ENCODE data around the gene ENAH.

Gene ENAH

DNA sequence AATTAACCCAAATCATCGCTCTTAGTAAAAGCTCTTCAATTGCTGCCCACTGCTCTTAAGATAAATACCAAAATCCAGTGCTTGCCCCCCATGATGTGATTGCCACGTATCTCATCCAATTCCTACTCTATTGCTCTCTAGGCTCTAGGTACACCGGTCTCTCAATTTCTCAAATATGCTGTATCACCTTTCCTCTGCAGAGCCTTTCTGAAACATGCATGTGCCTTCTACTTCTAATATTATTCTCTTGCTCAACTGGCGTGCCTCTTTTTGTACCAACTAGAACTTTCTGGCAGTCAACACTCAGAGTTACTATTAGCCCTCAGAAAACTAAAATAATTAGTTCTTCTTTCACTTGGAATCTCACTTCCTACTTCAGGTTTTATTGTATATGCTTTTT is 113.3 kb downstream of the ENAH start:
- Histone ChIP-seq H3K27ac (no peak overlapping the region), H3K4me3 (no peak overlapping the region)

DNA sequence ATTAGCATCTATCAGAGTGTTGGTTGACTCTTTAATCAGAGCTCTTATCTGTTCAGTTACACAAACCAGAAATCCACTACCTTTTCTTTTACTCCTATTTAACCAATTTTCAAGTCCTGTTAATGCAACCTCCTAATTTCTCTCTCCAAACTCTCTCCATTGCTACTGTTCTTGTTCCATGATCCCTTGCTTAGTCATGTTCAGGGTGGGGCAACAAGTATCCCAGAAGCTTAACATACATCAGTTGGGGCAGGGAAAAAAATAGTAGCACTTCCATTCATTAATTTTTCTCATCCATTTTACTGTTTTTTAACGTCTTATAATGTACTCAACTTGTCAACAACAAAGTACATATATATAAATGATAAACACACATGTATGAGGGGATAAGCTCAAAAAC is 113.9 kb downstream of the ENAH start:
- no peak overlapping the region for H3K27ac ChIP-seq
- no peak overlapping the region for H3K4me3 ChIP-seq

DNA sequence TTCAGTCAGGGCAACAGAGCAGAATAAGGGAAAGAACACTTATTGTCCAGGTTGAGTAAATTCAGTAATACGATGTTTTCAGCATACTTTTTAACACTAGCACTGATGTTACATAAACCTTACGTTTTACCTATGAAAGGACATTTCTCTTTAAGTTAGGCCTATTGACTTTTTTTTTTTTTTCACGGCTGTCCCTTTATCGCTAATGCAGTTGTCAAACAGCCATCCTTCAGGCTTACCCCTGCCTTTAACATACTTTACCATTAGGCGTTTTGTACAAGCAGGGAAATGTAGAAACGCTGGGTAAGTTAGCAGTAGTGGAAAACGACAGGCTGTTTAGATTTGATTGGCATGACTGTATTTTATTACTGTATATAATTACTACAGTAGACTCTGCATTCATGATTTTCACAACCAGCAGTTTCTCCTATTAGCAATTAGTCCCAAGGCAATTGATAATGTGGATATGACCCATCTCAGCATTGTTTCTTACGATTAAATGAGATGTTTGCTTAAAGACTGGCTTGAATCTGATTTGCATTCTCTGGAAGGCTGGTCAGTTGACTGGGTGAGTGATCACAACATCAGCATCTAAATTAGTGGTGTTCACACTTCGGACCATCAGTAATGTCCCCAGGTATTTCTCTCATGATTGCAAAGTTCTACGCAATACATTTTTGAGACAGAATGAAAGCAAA is 115.2 kb downstream of the ENAH start:
- Histone ChIP-seq H3K27ac (no peak overlapping the region), H3K4me3 (no peak overlapping the region)

DNA sequence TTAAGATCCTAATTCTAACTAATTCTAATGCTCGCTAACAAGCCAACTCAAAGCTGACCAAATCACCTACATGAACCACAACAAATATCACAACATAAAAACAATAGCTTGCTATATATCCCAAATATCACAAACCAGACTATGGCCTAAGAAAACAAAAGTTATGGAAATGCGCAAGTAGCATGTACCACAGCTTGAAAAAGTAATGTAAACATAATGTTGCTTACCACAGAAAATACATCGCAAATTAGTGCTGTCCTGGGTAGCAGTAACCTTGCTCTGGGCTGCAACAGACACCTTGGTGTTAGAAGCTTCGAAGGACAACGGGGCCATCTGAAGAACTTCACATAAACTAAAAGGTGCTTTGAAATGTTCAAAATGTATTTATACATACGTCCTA is 117.6 kb downstream of the ENAH start:
- Histone ChIP-seq H3K27ac (no peak overlapping the region), H3K4me3 (no peak overlapping the region)

DNA sequence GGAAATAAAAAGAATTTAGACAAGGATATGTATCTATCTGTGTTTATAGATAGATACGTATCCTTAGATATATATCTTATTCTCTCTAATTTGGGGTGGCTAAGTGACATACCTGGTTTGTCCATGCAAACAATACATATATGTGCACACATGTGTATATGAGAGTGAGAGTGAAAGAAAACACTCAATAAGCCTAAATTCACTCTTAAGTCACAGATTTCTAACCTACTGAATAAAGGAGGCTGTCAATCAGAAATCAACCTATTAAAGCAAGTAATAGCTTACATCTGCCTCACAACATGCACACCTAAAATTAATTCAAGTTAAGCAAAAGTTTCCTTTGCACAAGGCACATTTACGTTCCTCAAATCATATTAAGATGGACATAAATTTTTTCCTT is 118.2 kb downstream of the ENAH start:
- Histone ChIP-seq H3K4me3 (no peak overlapping the region), H3K27ac (no peak overlapping the region)

DNA sequence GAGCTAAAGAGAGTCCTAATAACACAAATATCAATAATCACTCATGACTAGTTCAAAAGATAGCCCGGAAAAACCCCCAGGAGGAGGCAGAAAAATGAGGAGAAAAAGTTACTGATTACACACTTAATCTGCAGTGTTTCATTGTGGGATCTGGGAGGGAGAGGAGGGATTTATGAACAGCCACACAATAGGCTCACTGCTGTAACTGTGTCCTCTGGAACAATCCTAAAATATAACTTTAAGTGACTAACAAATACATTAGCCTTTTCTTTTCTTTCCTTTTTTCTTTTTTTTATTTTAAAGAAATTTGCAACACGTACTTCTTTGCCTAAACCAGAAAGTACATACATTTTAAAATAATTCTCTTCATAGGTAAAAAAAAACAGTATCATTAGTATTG is 118.8 kb downstream of the ENAH start:
- no peak overlapping the region for H3K4me3 ChIP-seq
- no peak overlapping the region for H3K27ac ChIP-seq

DNA sequence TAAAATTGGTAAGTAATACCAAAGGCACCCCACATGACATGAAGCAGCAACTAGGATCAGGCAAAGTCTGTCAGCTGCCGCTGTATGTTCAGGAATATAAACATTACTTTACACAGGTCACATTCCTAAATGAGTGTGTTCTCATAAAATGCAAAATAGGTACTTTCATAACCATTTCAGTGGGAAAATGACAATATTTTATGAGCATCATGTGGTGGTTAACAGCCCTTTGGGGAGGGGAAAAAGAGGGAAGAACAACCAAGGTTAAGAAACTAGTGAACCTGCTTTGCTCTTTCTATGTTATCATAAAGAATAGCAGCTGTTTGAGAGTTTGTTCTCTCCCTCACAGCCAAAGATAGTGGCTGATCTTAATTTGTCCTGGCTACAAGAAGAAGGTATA is 119.7 kb downstream of the ENAH start:
- Histone ChIP-seq H3K4me3 (no peak overlapping the region), H3K27ac (no peak overlapping the region)

DNA sequence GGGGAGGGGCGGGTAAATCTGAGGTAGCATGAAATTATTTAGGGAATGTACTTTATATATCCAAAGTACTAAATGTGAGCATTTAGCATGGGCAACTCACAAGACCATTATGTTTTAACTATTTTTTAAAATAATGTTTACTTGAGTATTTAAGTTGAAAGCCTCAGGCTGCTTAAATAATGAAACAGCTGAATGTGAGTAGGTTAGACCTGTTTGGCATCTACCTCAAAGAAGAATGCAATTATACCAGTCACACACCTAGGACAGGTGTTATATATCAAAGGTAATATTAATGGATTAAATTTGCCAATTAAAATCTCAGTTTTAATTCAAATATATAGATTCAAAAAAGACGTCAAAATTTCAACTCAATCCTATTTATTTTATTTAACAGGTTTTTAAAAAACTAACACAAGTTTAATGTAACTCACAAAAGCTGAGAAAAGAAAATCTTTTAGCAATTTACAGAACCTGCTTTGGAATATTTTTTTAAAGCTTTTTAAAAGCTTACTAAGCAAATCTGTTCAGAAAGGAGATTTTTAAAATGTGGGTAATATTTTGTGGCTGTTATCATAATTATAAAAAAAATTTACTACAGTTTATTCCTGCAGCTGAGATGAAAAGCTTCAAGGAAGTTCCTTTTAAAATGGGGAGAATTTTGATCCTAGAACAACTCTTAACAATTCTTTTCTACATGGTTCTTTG is 120.5 kb downstream of the ENAH start:
- H3K27ac ChIP-seq: no peak overlapping the region
- no peak overlapping the region for H3K4me3 ChIP-seq

DNA sequence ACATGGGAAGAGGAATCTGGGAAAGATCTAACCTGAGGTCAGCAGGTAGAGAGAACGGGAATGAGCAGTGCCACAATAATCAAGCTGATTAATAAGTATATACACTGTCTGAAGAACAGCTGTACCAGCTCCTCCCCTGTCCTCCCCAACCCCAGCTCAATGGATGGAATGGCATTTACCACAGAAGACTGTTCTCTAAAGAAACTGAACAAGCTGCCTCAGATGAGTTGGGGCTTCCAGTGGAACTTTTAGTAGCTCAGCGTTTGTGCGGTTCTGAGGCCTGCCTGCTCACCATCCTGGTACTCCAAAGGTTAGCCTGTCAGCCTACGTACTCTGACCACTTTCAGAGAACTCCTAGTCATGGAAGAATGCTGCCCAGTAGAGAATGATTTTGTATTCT is 123.2 kb downstream of the ENAH start:
- Histone ChIP-seq H3K27ac (no peak overlapping the region), H3K4me3 (no peak overlapping the region)

DNA sequence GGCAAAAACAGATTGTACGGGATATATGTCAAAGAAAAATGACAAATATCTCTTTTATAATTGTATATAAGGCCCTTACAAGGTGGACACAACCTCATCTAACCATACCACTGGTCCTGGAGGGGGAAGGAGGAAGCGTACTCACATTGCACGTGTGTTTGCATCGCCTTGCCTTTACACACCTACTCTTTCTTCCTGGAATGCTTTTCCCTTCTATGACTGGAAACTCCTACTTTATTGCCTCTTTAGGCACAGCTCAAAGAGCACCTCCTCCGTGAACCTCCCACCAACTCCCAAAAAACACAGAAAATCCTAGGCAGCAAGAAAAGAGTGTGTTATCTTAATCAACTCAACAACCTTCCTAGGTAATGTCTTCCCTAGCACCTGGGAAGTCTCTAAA is 125.3 kb downstream of the ENAH start:
- no peak overlapping the region for H3K4me3 ChIP-seq
- H3K27ac ChIP-seq: no peak overlapping the region

DNA sequence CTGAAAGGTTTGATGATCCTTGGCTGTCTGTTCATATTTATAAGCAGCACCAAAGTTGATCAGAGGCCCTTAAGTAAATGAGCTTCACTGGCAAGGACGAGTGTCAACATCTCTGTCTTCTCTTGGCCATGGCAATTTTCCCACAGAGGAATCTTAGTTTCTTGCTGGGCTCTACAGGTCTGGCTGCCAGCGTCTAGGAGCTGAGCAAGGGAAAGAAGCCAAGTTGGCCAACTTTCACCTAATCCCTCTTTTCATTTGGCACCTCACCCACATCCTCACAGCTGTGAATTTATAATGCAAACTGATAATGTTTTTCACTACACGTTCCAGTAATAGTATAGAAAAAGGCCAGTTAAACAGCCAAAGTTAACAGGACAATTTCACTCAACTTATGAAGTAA is 126.0 kb downstream of the ENAH start:
- H3K27ac ChIP-seq: no peak overlapping the region

DNA sequence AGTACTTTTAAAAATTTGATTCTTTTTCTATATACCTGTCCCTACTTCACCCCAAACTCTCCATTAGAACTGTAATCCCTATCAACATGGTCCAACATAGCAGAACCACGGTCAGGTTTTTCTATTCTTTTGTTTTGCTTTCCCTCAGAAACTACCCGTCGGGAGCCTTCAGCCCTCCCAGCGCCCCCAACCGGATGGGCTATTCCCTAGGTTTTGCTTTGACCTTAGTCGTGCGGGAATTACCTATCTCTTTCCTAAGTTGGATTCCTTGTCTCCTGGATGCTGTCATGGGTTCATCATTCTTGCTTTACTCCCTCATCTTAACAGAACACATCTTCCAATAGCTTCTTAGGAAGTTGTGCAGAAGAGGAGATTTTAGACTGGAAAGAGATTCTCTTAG is 127.5 kb downstream of the ENAH start:
- no peak overlapping the region for H3K27ac ChIP-seq
- no peak overlapping the region for H3K4me3 ChIP-seq

More for the DNA sequence above, 126.0 kb downstream of the ENAH start:
- H3K4me3 ChIP-seq: no peak overlapping the region

DNA sequence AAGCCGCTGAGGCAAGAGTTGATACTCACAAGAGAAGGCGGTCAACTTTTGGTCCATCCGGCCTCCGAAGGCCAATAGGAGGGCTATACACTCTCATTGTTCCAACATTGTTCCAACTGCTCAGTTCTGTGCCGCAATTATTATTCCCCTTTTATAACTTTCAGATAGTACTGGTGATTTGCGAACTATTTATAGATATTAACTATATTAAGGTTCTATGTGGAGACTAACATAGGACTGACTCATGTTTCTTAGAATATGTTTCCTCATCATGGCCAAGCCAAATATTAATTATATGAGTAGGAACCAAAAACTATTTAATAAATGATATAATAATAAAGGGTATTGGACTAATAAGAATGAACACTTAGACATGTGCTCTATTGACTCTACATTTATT is 128.4 kb downstream of the ENAH start:
- Histone ChIP-seq H3K27ac (no peak overlapping the region), H3K4me3 (no peak overlapping the region)

DNA sequence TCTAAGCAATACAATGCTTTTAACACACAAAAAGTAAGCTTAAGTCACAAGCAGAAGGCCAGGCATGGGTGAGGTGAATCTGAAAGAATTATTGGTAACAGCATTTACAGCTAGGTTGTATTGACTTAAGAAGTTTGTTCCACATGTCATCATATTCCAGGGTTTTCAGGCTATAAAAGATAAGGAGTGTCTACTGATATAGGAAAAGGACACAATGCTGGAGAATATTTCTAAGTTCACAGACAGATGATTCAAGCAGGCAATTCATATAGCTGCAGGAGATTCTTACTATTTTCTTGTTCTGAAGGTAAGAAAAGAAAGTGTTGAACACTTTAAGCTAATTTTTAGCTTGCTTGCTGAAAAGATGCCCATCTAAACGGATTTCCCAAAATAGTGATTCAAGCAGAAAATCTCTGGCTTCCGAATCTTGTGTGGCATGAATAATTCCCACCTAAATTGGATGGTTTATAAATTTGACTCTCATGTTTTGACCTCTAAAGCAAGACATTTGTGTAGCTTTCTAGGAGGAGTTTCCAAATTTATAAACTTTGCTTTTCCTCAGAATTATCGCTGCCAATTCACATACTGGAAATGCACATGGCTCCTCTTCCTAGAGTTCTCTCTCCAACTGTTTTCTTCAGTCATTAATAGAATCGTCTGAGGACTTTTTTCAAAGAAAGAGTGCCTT is 129.5 kb downstream of the ENAH start:
- no peak overlapping the region for H3K27ac ChIP-seq
- no peak overlapping the region for H3K4me3 ChIP-seq

DNA sequence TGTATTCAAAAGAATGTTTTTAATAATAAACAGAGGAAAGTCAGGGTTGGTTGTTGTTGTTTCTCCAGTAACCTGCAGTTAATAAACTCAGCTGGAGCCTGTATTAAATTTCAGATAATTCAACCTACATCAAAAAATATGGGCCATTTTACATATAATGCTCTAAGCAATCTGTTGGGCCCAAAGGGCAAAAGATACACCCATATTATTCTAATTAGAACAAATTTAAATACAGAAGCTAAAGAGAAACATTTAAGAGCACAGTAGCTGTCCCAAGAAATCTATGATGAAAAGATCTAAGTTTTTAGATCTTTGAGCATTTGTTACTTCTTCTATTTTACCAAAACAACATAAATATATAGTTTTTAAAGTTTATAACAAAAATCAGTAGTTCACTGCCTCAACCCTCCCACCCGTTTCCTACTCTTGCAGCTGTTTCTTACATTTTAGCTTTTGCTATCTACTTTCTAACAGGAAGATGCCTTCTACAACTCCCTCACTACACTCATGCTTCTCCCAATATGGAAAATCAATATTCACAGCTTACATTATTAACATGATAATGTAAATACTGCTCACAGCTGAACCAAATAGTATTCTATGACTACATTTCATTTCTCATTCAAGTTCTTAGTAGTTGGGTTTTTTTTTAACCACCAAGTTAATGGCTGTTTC is 130.2 kb downstream of the ENAH start:
- H3K4me3 ChIP-seq: no peak overlapping the region
- no peak overlapping the region for H3K27ac ChIP-seq

DNA sequence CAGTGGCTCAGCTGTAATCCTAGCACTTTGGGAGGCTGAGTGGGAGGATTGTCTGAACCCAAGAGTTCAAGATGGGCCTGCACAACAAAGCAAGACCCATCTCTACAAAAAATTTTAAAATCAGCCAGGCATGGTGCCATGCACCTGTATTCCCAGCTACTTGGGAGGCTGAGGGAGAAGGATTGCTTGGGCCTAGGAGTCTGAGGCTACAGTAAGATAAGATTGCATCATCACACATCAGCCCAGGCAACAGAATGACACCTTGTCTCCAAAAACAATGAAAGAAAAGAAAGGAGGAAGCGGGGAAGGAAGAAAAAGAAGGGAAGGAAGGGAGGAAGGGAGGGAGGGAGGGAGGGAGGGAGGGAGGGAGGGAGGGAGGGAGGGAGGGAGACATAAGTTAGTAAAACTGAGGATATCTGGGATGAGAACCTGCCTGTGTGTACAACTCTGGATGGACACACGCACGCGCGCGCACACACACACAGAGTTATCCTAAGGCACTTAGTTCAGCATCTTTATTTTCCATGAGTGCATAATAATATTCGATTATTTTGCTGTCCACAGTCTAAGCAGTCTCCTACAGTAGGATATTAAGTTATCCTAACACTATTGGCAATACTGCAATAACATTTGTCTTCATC is 132.2 kb downstream of the ENAH start:
- Histone ChIP-seq H3K27ac (no peak overlapping the region), H3K4me3 (no peak overlapping the region)

DNA sequence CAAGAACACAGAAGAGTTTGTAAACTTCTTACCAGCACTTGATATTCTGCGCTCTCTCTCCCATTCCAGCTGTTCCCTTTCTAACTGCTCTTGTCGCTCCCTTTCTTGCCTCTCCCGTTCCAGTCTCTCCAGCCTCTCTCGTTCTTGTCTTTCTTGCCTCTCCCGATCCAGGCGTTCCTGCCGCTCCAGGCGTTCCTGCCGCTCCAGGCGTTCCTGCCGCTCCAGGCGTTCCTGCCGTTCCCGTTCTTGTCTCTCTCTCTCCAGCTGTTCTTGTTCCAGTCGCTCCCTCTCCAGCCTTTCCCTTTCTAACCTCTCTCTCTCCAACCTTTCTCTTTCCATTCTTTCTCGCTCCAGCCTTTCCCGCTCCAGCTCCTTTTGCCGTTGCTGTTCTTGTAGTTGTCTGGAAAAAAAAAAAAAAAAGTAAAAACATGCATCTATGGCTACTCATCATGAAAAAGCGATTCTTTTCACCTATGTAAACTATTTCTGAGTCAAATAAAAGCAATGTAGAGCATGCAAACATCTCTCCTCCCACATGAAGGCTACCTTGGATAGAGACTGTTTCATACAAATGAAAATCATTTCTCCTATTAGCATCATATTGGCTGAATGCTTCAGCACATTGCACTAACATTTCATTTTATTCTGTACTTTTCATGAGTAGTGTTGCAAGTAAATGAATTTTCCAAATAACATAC is 133.6 kb downstream of the ENAH start:
- Histone ChIP-seq H3K4me3 (no peak overlapping the region), H3K27ac (no peak overlapping the region)

DNA sequence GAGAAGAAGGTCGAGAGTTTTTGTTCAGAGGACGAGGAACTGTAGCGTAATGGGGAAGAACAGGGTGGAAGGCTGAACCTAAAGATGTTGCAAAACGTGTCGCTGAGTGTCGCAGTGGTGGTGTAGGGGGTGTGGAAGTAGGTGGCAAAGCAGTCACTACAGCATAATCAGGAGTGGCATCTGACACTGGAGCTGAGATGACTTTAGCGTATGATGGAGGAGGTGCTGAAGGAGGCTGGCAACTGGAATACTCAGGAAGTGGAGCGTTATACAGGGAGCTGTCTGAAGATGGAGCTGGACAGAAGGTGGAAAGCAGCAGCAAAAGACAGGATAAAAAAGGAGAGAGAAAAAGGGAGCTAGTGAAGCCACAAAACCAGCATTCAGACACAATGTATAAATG is 135.2 kb downstream of the ENAH start:
- Histone ChIP-seq H3K27ac (no peak overlapping the region), H3K4me3 (no peak overlapping the region)

DNA sequence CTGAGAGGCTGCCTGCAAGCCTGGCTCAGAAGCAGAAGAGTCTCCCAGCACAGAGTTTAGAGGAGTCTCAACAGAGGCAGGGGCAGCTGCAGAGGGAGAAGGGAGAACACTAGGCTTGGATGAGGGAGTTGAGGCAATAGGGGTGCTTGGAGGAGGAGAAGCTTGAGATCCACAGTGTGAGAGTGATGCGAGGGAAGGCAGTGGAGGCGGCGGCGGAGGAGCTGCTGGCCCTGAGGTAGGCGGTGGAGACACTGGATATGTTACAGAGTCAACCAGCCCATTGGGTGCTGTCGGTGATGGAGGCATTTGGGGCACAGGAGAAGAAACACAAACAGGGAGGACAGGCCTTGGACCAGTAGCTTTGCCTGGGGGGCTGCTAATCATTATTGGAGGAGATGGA is 135.7 kb downstream of the ENAH start:
- Histone ChIP-seq H3K27ac (no peak overlapping the region), H3K4me3 (no peak overlapping the region)

DNA sequence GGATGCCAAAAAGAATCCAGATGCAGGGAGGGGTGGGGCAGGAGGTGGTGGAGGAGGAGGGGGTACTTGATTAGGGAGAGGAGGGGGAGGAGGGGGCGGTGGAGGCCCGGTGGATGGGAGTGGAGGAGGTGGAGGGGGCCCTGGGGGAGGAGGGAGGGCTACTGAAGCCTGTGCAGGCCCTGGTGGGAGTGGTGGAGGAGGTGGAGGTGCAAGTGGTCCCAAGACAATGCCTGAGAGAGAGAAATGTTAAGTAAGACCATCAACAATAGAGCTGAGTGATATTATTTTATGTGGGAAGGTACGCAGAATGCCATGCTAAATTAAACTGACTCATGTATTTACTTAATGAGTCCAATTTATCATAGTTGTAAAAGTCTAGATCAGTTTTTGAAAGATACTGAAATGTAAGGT is 138.2 kb downstream of the ENAH start:
- Histone ChIP-seq H3K27ac (no peak overlapping the region), H3K4me3 (no peak overlapping the region)
